Adipocyte (in vitro differentiated cells): Measurements from ENCODE around the gene C17orf58.
"Not testable (repeated sequence)": the region's sequence is repeated elsewhere in the genome, so short reads cannot be mapped to it uniquely, and the experiment has no call there.

ENCODE experiments used
- DNase-seq: peaks from one replicate; pipeline ENCODE4 v3.0.0-alpha.2; 2015; ENCODE audit warnings: low read depth
- H3K27me3 ChIP-seq: replicated peaks from 2 replicates; pipeline ENCODE4 v1.7.0; 2013; ENCODE audit warnings: mild to moderate bottlenecking, low read length, moderate library complexity; ENCODE audit not compliant: control insufficient read depth, insufficient read depth
- H3K36me3 ChIP-seq: 2 replicates; pipeline ENCODE4 v1.7.0; 2013; ENCODE audit warnings: low read length, mild to moderate bottlenecking, moderate library complexity; ENCODE audit not compliant: control insufficient read depth, insufficient read depth, severe bottlenecking
- H3K4me1 ChIP-seq: 2 replicates; pipeline ENCODE4 v1.7.0; 2013; ENCODE audit warnings: mild to moderate bottlenecking, low read length, moderate library complexity; ENCODE audit not compliant: control insufficient read depth, insufficient read depth
- H3K4me3 ChIP-seq: 2 replicates; pipeline ENCODE4 v1.7.0; 2013; ENCODE audit warnings: mild to moderate bottlenecking, low read length, moderate library complexity
- H3K9ac ChIP-seq: 2 replicates; pipeline ENCODE4 v1.7.0; 2013; ENCODE audit warnings: mild to moderate bottlenecking, low read length, moderate library complexity
- H3K9me3 ChIP-seq: 2 replicates; pipeline ENCODE4 v1.7.0; 2013; ENCODE audit warnings: mild to moderate bottlenecking, low read length, moderate library complexity; ENCODE audit not compliant: control insufficient read depth

Gene C17orf58

GRCh38 chr17:67980883-67981282 lies 15.4 kb downstream of the C17orf58 start:
- H3K27me3 ChIP-seq, H3K9ac ChIP-seq, DNase-seq, H3K4me3 ChIP-seq, H3K9me3 ChIP-seq: not testable (repeated sequence)
- Histone ChIP-seq H3K36me3 (peaks cover 11% of the 10 kb centered on the region), H3K4me1 (peaks cover 10% of the 10 kb centered on the region)

GRCh38 chr17:67980456-67980855 lies 15.8 kb downstream of the C17orf58 start:
- DNase-seq: no peak
- peaks cover 10% of the 10 kb centered on the region for H3K4me1 ChIP-seq
- peaks cover 15% of the 10 kb centered on the region for H3K36me3 ChIP-seq
- no peak overlapping the region for H3K9ac ChIP-seq
- H3K9me3 ChIP-seq: no peaks in the 10 kb centered on the region
- H3K4me3 ChIP-seq: no peak overlapping the region
- no peaks in the 10 kb centered on the region for H3K27me3 ChIP-seq

- not testable (repeated sequence) for H3K4me3 ChIP-seq, H3K9me3 ChIP-seq, DNase-seq, H3K9ac ChIP-seq, H3K27me3 ChIP-seq
- Histone ChIP-seq H3K4me1 (peaks cover 10% of the 10 kb centered on the region), H3K36me3 (peaks cover 27% of the 10 kb centered on the region)
These were observed 20.0 kb downstream of the C17orf58 start for GRCh38 chr17:67976306-67976705.

GRCh38 chr17:67974598-67975066 lies 21.6 kb downstream of the C17orf58 start:
- Histone ChIP-seq H3K4me1 (peaks cover 10% of the 10 kb centered on the region), H3K4me3 (no peak overlapping the region), H3K27me3 (no peaks in the 10 kb centered on the region), H3K9ac (no peak overlapping the region), H3K36me3 (peaks cover 37% of the 10 kb centered on the region), H3K9me3 (no peaks in the 10 kb centered on the region)
- DNase-seq: no peak

GRCh38 chr17:67974185-67974584 lies 22.1 kb downstream of the C17orf58 start:
- H3K27me3 ChIP-seq: no peaks in the 10 kb centered on the region
- H3K36me3 ChIP-seq: peaks cover 37% of the 10 kb centered on the region
- no peak overlapping the region for H3K4me3 ChIP-seq
- H3K4me1 ChIP-seq: peaks cover 10% of the 10 kb centered on the region
- H3K9ac ChIP-seq: no peak overlapping the region
- no peaks in the 10 kb centered on the region for H3K9me3 ChIP-seq
- no peak for DNase-seq

GRCh38 chr17:67970783-67971182 lies 25.5 kb downstream of the C17orf58 start:
- H3K4me1 ChIP-seq: no peaks in the 10 kb centered on the region
- H3K4me3 ChIP-seq: no peak overlapping the region
- peaks cover 49% of the 10 kb centered on the region for H3K36me3 ChIP-seq
- no peaks in the 10 kb centered on the region for H3K27me3 ChIP-seq
- DNase-seq: no peak
- no peak overlapping the region for H3K9ac ChIP-seq
- H3K9me3 ChIP-seq: no peaks in the 10 kb centered on the region

- H3K9ac ChIP-seq: not testable (repeated sequence)
These were observed 33.1 kb downstream of the C17orf58 start for GRCh38 chr17:67963145-67963572.

GRCh38 chr17:67962156-67962555 lies 34.1 kb downstream of the C17orf58 start:
- H3K4me1 ChIP-seq, H3K4me3 ChIP-seq, H3K27me3 ChIP-seq, H3K9ac ChIP-seq, DNase-seq, H3K9me3 ChIP-seq: not testable (repeated sequence)
- peaks cover 39% of the 10 kb centered on the region for H3K36me3 ChIP-seq

More at GRCh38 chr17:67963145-67963572, 33.1 kb downstream of the C17orf58 start:
- H3K27me3 ChIP-seq, H3K4me3 ChIP-seq, H3K9me3 ChIP-seq, H3K4me1 ChIP-seq: not testable (repeated sequence)
- H3K36me3 ChIP-seq: peaks cover 46% of the 10 kb centered on the region
- peak; percentile 90 for DNase-seq

- H3K9ac ChIP-seq, DNase-seq, H3K27me3 ChIP-seq, H3K4me1 ChIP-seq, H3K9me3 ChIP-seq, H3K4me3 ChIP-seq: not testable (repeated sequence)
- H3K36me3 ChIP-seq: peaks cover 24% of the 10 kb centered on the region
These were observed 36.0 kb downstream of the C17orf58 start for GRCh38 chr17:67960276-67960675.

- Histone ChIP-seq H3K27me3 (no peaks in the 10 kb centered on the region), H3K9me3 (no peaks in the 10 kb centered on the region), H3K9ac (no peak overlapping the region), H3K4me3 (no peak overlapping the region), H3K4me1 (peaks cover 3% of the 10 kb centered on the region), H3K36me3 (peaks cover 25% of the 10 kb centered on the region)
- DNase-seq: no peak
These were observed 36.8 kb downstream of the C17orf58 start for GRCh38 chr17:67959510-67959909.

GRCh38 chr17:67950945-67951344 lies 45.3 kb downstream of the C17orf58 start:
- H3K9ac ChIP-seq: no peak overlapping the region
- H3K9me3 ChIP-seq: no peaks in the 10 kb centered on the region
- no peak overlapping the region for H3K4me3 ChIP-seq
- no peaks in the 10 kb centered on the region for H3K27me3 ChIP-seq
- no peak for DNase-seq
- no peaks in the 10 kb centered on the region for H3K4me1 ChIP-seq
- peaks cover 65% of the 10 kb centered on the region for H3K36me3 ChIP-seq

- peaks cover 89% of the 10 kb centered on the region for H3K36me3 ChIP-seq
- H3K4me3 ChIP-seq: no peak overlapping the region
- H3K27me3 ChIP-seq: no peaks in the 10 kb centered on the region
- H3K4me1 ChIP-seq: no peaks in the 10 kb centered on the region
- no peak overlapping the region for H3K9ac ChIP-seq
- no peak for DNase-seq
- no peaks in the 10 kb centered on the region for H3K9me3 ChIP-seq
These were observed 48.9 kb downstream of the C17orf58 start for GRCh38 chr17:67947325-67947813.
